GM19397 (cell line): ENCODE measurements around the gene C1GALT1C1.

Experiments used
- ATAC-seq: cut with Tn5 transposase; IDR thresholded peaks from one replicate; pipeline ENCODE4 v1.9.1; 2021; ENCODE audit warnings: mild to moderate bottlenecking, moderate library complexity; ENCODE audit not compliant: unreplicated experiment

C1GALT1C1 gene

GRCh38 chrX:120585702-120586101 is 44.2 kb downstream of the C1GALT1C1 start:
- ATAC-seq: no peak
